ENCODE measurements around the gene SLC19A1.
"Not testable (repeated sequence)": the region's sequence is repeated elsewhere in the genome, so short reads cannot be mapped to it uniquely, and the experiment has no call there.

SLC19A1 gene

DNA sequence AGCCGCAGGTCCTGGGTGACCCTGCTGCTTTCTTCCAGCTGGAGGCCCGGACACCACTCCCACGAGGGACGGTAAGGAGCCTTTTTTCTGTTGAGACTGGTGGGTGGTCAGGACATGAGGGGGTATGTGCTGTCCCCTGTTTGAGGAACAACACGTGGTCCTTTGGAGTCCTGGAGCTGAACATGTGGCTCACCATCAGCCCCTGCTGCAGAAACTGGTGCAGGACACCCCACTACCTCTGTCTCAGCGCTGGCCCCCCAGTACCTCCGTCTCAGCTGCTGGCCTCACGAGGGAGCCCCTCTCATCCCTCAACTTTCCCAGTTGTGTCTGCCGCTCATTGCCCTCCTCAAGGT lies 34.7 kb downstream of the SLC19A1 start:
- Histone ChIP-seq H3K27ac (ENCODE audit: low read depth, low read length) (no peak overlapping the region), H3K36me3 (ENCODE audit: insufficient read depth, low read length) (no peaks in the 10 kb centered on the region)

GRCh38 chr21:45506836-45507522 lies 35.3 kb downstream of the SLC19A1 start:
- H3K27ac ChIP-seq (ENCODE audit: low read depth, low read length) = no peak overlapping the region
- H3K36me3 ChIP-seq (ENCODE audit: insufficient read depth, low read length) = no peaks in the 10 kb centered on the region

More for the DNA sequence above, 34.7 kb downstream of the SLC19A1 start:
- H3K79me2 ChIP-seq (ENCODE audit: control insufficient read depth, insufficient read depth, low read length, unreplicated experiment) = no peaks in the 10 kb centered on the region
- H2AFZ ChIP-seq (ENCODE audit: low read length, unreplicated experiment) = no peak overlapping the region
- H3K4me1 ChIP-seq (ENCODE audit: control insufficient read depth, insufficient read depth, low read length, unreplicated experiment) = no peaks in the 10 kb centered on the region
- H3K4me3 ChIP-seq (ENCODE audit: low read depth, low read length) = no peak overlapping the region
- no peaks in the 10 kb centered on the region for H3K27me3 ChIP-seq (ENCODE audit: insufficient read depth, low read length)

DNA sequence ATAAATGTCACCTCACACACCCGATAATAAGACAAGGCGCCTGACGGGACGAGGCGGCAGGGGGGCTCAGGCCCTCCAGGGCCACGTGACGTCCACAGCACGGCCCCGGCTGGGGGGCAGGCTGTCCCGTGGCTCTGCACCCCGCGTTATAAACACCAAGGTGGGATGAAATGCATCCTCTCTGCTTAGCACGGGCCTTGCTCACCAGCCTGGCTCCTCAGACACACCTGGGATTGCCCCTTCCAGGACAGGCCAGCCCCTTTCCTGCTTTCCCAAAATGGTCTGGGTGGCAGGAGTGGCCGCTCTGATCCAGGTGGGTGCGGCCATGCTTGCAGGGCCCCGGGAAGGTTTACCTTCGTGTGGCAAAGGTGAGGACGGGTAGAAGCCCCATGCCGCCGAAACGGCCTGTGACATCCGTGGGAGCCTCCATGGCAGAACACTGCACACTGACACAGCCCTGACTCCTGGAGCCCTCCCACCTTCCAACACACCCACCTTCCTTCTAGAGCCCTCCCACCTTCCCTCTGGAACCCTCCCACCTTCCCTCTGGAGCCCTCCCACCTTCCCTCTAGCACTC lies 35.9 kb downstream of the SLC19A1 start:
- Histone ChIP-seq H3K4me3 (ENCODE audit: low read depth, low read length) (no peak overlapping the region), H3K4me1 (ENCODE audit: control insufficient read depth, insufficient read depth, low read length, unreplicated experiment) (no peaks in the 10 kb centered on the region), H3K27ac (ENCODE audit: low read depth, low read length) (no peak overlapping the region), H3K36me3 (ENCODE audit: insufficient read depth, low read length) (no peaks in the 10 kb centered on the region), H3K27me3 (ENCODE audit: insufficient read depth, low read length) (no peaks in the 10 kb centered on the region), H3K79me2 (ENCODE audit: control insufficient read depth, insufficient read depth, low read length, unreplicated experiment) (no peaks in the 10 kb centered on the region), H2AFZ (ENCODE audit: low read length, unreplicated experiment) (no peak overlapping the region)

More at GRCh38 chr21:45506836-45507522, 35.3 kb downstream of the SLC19A1 start:
- Histone ChIP-seq H3K27me3 (ENCODE audit: insufficient read depth, low read length) (no peaks in the 10 kb centered on the region), H3K4me3 (ENCODE audit: low read depth, low read length) (no peak overlapping the region), H3K4me1 (ENCODE audit: control insufficient read depth, insufficient read depth, low read length, unreplicated experiment) (no peaks in the 10 kb centered on the region), H3K79me2 (ENCODE audit: control insufficient read depth, insufficient read depth, low read length, unreplicated experiment) (no peaks in the 10 kb centered on the region), H2AFZ (ENCODE audit: low read length, unreplicated experiment) (no peak overlapping the region)

DNA sequence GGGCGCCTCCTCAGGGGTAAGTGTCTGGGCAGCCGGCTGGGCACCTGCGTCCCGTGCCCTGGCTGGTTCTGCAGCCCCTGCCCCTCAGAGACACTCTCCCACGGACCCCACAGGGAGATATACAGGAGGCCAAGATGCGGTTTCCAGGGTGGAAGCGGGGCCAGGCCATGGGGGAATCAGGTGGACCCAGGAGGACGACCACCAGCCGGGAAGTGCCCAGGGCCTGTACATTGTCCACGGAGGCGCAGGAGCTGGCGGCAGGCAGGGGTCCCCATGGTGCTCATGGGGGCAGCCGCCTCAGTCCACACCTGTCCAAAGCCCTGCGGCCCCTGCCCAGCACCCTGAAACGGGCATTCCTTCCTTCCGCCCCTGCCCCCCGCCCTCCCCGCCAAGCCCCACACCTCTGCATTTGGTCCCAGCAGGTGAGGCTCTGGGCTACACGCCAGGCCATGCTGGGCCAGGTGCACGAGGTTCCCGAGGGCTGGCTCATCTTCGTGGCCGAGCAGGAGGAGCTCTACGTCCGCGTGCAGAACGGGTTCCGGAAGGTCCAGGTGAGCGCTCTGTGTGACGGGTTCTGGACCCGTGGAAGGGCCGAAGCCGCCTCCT lies 36.7 kb downstream of the SLC19A1 start:
- no peaks in the 10 kb centered on the region for H3K27me3 ChIP-seq (ENCODE audit: insufficient read depth, low read length)
- H3K79me2 ChIP-seq (ENCODE audit: control insufficient read depth, insufficient read depth, low read length, unreplicated experiment) = no peaks in the 10 kb centered on the region
- no peaks in the 10 kb centered on the region for H3K4me1 ChIP-seq (ENCODE audit: control insufficient read depth, insufficient read depth, low read length, unreplicated experiment)
- H3K4me3 ChIP-seq (ENCODE audit: low read depth, low read length) = no peak overlapping the region
- H3K27ac ChIP-seq (ENCODE audit: low read depth, low read length) = no peak overlapping the region
- no peak overlapping the region for H2AFZ ChIP-seq (ENCODE audit: low read length, unreplicated experiment)
- no peaks in the 10 kb centered on the region for H3K36me3 ChIP-seq (ENCODE audit: insufficient read depth, low read length)

DNA sequence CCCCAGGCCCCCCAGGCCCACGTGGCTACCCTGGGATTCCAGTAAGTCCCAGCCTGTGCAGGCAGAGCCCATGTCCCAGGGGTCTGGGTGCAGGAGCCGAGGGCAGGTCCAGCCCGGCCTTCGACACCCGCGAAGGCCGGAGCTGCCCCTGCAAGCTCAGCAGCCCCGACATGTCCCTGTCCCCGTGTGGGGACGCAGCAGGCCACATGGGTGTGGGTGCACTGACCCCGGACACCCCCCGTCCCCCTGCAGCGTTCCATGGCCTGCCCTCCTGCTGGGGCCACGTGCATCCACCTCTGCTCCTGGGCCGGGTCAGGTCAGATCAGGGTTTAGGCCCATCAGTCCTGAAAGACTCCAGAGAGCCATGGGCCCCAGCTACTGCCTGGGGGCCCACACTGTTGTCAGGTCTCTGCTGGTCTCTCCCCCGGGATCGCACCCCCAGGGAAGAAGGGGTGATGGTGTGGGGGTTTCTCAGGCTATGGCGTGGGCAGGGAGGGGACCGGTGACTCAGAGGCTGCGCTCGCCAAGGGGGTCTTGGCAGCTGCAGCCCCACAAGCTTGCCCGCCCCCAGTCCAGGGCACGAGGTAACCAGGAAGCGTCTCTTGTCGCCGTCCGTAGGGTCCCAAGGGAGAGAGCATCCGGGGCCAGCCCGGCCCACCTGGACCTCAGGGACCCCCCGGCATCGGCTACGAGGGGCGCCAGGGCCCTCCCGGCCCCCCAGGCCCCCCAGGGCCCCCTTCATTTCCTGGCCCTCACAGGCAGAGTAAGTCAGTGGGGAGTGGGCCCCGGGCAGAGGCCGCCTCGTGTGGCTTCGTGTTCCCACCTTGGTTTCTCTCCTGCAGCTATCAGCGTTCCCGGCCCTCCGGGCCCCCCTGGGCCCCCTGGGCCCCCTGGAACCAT lies 37.5 kb downstream of the SLC19A1 start:
- Histone ChIP-seq H3K4me1 (ENCODE audit: control insufficient read depth, insufficient read depth, low read length, unreplicated experiment) (no peaks in the 10 kb centered on the region), H3K79me2 (ENCODE audit: control insufficient read depth, insufficient read depth, low read length, unreplicated experiment) (no peaks in the 10 kb centered on the region), H3K27me3 (ENCODE audit: insufficient read depth, low read length) (no peaks in the 10 kb centered on the region), H3K4me3 (ENCODE audit: low read depth, low read length) (no peak overlapping the region), H3K27ac (ENCODE audit: low read depth, low read length) (no peak overlapping the region), H2AFZ (ENCODE audit: low read length, unreplicated experiment) (no peak overlapping the region), H3K36me3 (ENCODE audit: insufficient read depth, low read length) (no peaks in the 10 kb centered on the region)

GRCh38 chr21:45504021-45504515 lies 38.2 kb downstream of the SLC19A1 start:
- no peak overlapping the region for H2AFZ ChIP-seq (ENCODE audit: low read length, unreplicated experiment)
- H3K4me1 ChIP-seq (ENCODE audit: control insufficient read depth, insufficient read depth, low read length, unreplicated experiment) = no peaks in the 10 kb centered on the region
- H3K4me3 ChIP-seq (ENCODE audit: low read depth, low read length) = no peak overlapping the region
- no peak overlapping the region for H3K27ac ChIP-seq (ENCODE audit: low read depth, low read length)
- H3K36me3 ChIP-seq (ENCODE audit: insufficient read depth, low read length) = no peaks in the 10 kb centered on the region
- no peaks in the 10 kb centered on the region for H3K79me2 ChIP-seq (ENCODE audit: control insufficient read depth, insufficient read depth, low read length, unreplicated experiment)
- no peaks in the 10 kb centered on the region for H3K27me3 ChIP-seq (ENCODE audit: insufficient read depth, low read length)

DNA sequence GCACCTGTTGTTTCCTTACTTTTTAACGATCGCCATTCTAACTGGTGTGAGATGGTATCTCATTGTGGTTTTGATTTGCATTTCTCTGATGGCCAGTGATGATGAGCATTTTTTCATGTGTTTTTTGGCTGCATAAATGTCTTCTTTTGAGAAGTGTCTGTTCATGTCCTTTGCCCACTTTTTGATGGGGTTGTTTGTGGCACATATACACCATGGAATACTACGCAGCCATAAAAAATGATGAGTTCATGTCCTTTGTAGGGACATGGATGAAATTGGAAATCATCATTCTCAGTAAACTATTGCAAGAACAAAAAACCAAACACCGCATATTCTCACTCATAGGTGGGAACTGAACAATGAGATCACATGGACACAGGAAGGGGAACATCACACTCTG lies 39.0 kb downstream of the SLC19A1 start:
- not testable (repeated sequence) for H3K4me1 ChIP-seq (ENCODE audit: control insufficient read depth, insufficient read depth, low read length, unreplicated experiment); H3K79me2 ChIP-seq (ENCODE audit: control insufficient read depth, insufficient read depth, low read length, unreplicated experiment); H3K36me3 ChIP-seq (ENCODE audit: insufficient read depth, low read length); H2AFZ ChIP-seq (ENCODE audit: low read length, unreplicated experiment); H3K27ac ChIP-seq (ENCODE audit: low read depth, low read length); H3K27me3 ChIP-seq (ENCODE audit: insufficient read depth, low read length); H3K4me3 ChIP-seq (ENCODE audit: low read depth, low read length)

- Histone ChIP-seq H3K79me2 (ENCODE audit: control insufficient read depth, insufficient read depth, low read length, unreplicated experiment) (no peaks in the 10 kb centered on the region), H3K27me3 (ENCODE audit: insufficient read depth, low read length) (no peaks in the 10 kb centered on the region), H3K4me3 (ENCODE audit: low read depth, low read length) (no peak overlapping the region), H3K36me3 (ENCODE audit: insufficient read depth, low read length) (peaks cover 5% of the 10 kb centered on the region; the same call in 1 of the 2 replicates), H2AFZ (ENCODE audit: low read length, unreplicated experiment) (no peak overlapping the region), H3K4me1 (ENCODE audit: control insufficient read depth, insufficient read depth, low read length, unreplicated experiment) (no peaks in the 10 kb centered on the region), H3K27ac (ENCODE audit: low read depth, low read length) (no peak overlapping the region)
Measured at GRCh38 chr21:45502600-45502999, 39.6 kb downstream of the SLC19A1 start.

DNA sequence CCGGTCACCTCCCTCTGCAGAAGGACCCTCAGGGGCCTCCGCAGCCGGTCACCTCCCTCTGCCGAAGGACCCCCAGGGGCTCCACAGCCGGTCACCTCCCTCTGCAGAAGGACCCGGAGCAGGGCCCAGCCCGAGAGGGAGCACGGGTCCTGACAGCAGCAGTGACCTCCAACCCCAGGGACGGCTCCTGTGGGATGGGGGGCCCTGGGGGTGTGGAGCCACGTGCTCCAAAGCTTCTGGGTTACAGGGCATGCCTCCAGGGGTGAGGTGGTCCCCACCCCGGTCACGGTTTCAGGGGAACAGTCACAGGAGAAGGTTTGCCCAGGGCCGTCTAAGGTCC lies 40.3 kb downstream of the SLC19A1 start:
- Histone ChIP-seq H3K4me1 (ENCODE audit: control insufficient read depth, insufficient read depth, low read length, unreplicated experiment) (no peaks in the 10 kb centered on the region), H3K79me2 (ENCODE audit: control insufficient read depth, insufficient read depth, low read length, unreplicated experiment) (no peaks in the 10 kb centered on the region), H3K36me3 (ENCODE audit: insufficient read depth, low read length) (peaks cover 8% of the 10 kb centered on the region; the same call in 1 of the 2 replicates), H3K27me3 (ENCODE audit: insufficient read depth, low read length) (no peaks in the 10 kb centered on the region), H2AFZ (ENCODE audit: low read length, unreplicated experiment) (no peak overlapping the region), H3K27ac (ENCODE audit: low read depth, low read length) (no peak overlapping the region), H3K4me3 (ENCODE audit: low read depth, low read length) (no peak overlapping the region)

DNA sequence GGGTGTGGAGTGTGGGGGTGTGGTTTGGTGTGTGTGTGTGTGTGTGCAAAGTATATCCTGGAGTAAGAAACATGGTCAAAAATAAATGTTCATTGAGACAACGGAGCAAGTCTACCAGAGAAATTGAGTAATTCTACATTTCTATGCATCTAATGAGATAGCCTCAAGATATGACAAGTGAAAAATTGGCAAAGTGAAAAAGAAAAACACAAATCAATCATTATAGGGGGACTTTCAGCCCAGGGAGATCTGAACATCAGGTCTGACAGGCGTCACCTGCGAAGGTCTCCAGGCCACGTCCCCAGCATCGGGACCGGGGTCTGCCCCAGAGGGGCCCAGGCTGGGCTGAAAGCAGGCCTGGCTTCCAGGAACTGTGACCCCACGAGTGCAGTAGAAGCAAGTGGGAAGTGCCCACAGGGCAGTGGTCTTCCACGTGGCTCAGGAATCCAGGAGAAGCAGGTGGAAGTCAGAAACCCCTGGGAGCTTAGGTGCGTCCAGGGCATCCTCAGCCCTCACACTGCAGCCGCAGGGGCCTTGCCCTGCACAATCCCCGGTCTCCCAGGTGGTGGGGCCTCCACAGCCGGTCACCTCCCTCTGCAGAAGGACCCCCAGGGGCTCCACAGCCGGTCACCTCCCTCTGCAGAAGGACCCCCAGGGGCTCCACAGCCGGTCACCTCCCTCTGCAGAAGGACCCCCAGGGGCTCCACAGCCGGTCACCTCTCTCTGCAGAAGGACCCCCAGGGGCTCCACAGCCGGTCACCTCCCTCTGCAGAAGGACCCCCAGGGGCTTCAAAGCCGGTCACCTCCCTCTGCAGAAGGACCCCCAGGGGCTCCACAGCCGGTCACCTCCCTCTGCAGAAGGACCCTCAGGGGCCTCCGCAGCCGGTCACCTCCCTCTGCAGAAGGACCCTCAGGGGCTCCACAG lies 40.9 kb downstream of the SLC19A1 start:
- not testable (repeated sequence) for H2AFZ ChIP-seq (ENCODE audit: low read length, unreplicated experiment); H3K27me3 ChIP-seq (ENCODE audit: insufficient read depth, low read length); H3K4me1 ChIP-seq (ENCODE audit: control insufficient read depth, insufficient read depth, low read length, unreplicated experiment); H3K4me3 ChIP-seq (ENCODE audit: low read depth, low read length); H3K79me2 ChIP-seq (ENCODE audit: control insufficient read depth, insufficient read depth, low read length, unreplicated experiment); H3K36me3 ChIP-seq (ENCODE audit: insufficient read depth, low read length); H3K27ac ChIP-seq (ENCODE audit: low read depth, low read length)

All from ACC112 (cell line).